ENCODE measurements around the gene TRIOBP. TPM values are rescaled to one million over a fixed set of nuclear protein-coding genes. Genes with fewer than 3 reads are reported as not detected.
A peak's percentile ranks its signal among the peaks of the same experiment; 100 is the strongest.

TRIOBP gene
- total RNA-seq, 1 donor from 2014 or later = 105 TPM

DNA sequence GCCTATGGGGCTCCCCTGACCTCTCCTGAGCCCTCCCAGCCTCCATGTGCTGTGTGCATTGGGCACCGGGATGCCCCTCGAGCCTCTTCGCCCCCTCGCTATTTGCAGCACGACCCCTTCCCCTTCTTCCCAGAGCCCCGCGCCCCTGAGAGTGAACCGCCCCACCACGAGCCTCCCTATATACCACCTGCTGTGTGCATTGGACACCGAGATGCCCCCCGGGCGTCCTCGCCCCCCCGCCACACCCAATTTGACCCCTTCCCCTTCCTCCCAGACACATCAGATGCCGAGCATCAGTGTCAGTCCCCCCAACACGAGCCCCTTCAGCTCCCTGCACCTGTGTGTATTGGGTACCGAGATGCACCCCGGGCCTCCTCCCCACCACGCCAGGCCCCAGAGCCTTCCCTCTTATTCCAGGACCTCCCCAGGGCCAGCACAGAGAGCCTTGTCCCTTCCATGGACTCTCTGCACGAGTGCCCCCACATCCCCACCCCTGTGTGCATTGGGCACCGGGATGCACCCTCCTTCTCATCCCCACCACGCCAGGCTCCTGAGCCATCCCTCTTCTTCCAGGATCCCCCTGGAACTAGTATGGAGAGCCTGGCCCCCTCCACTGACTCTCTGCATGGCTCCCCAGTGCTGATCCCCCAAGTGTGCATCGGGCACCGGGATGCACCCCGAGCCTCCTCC is 28.8 kb downstream of the TRIOBP start:
- DNase-seq (ENCODE audit: low read depth, low spot score) = no peak

DNA sequence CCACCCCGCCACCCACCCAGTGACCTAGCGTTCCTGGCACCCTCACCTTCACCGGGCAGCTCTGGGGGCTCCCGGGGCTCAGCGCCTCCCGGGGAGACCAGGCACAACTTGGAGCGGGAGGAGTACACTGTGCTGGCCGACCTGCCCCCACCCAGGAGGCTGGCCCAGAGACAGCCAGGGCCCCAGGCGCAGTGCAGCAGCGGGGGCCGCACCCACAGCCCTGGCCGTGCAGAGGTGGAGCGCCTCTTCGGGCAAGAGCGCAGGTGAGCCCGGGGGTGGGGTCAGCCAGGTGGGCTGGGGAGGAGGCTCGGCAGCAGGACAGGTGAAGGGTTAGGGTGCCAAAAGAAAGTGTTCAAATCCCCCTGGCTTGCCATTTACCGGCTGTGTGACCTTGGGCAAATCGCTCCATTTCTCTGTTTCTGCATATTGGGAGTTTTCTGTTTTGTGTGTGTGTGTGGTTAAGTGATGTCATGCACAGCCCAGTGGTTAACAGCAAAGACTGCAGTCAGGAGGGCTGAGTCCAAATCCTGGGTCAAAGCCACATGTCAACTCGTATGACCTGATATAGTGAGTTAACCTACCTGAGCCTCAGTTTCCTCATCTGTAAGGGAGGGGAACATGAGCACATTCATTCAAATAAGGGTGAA is 29.5 kb downstream of the TRIOBP start:
- no peak for DNase-seq (ENCODE audit: low read depth, low spot score)

DNA sequence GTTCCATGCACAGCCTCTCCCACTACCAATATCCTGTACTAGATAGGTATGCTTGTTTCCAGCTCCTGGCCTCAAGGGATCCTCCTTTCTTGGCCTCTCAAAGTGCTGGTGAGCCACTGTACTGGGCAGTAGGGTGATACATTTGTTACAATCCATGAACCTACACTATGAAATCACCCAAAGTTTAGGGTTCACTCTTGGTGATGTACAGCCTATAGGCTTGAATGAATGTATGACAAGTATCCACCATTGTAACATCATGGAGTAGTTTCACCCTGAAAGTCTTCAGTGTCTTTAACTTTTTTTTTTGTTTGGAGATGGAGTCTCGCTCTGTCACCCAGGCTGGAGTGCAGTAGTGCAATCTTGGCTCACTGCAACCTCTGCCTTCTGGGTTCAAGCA is 31.8 kb downstream of the TRIOBP start:
- DNase-seq (ENCODE audit: low read depth, low spot score) = no peak

DNA sequence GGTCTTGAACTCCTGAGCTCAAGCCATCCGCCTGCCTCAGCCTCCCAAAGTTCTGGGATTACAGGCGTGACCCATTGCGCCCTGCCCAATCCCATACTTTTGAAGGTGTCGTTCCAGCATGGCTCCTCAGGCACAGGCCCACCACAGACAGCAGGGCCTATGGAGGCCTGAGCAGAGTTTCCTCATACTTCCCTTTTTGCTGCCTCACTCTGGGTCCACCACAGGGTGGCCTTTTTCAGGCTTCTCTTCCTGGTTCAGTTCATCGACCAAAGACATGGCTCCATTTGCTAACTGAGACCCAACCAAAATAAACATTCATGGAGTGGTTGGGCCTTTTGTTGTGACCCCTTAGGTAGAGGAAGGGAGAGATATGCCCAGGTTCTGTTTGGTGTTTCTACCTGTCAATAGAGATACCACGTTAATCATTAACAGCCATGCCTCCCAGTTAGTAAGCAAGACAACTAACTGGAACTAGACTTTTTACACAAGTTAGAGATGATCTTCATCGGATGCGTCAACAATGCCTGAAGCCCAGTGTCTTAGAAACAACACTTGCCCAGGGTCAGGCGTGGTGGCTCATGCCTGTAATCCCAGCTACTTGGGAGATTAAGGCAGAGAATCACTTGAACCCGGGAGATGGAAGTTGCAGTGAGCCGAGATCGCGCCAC is 35.1 kb downstream of the TRIOBP start:
- DNase-seq (ENCODE audit: low read depth, low spot score) = no peak

DNA sequence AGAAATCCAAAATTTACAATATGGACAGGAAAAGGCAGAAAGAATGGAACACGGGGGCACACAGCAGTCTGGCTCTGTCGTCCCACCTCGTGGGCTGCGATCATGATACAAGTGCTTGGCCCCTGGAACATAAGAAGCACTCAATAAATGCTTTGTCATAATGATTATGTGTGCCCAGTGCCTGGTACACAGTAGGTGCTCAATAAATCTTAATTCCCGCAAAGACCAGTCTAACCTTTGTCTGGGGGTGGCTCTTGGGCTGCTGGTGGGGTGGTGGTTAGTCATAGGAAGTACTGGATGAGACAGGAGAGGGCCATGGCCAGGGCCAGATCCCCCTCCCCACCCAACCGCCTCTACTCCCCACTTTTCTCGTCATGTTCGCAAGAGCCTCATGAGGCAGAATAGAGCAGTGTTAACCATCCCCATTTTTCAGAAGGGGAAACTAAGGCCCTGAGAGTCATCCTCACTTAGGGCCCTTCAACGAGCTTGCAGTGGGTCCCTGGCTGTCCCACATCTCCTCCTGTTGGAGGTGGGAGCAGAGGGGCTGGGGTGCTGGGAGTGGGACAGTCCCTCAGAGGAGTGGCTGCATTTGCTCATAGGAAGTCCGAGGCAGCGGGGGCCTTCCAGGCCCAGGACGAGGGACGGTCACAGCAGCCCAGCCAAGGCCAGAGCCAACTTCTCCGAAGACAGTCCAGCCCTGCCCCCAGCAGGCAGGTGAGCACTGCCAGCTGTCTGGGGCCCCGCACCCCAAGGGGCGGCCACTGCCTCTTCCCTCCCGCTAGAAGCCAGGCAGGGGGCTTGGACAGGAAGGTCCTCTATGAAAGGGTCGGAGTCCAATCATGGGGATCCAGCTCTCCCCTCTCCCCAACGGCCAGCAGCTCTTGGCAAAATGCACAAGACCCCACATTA is 36.1 kb downstream of the TRIOBP start:
- DNase-seq (ENCODE audit: low read depth, low spot score) = no peak

DNA sequence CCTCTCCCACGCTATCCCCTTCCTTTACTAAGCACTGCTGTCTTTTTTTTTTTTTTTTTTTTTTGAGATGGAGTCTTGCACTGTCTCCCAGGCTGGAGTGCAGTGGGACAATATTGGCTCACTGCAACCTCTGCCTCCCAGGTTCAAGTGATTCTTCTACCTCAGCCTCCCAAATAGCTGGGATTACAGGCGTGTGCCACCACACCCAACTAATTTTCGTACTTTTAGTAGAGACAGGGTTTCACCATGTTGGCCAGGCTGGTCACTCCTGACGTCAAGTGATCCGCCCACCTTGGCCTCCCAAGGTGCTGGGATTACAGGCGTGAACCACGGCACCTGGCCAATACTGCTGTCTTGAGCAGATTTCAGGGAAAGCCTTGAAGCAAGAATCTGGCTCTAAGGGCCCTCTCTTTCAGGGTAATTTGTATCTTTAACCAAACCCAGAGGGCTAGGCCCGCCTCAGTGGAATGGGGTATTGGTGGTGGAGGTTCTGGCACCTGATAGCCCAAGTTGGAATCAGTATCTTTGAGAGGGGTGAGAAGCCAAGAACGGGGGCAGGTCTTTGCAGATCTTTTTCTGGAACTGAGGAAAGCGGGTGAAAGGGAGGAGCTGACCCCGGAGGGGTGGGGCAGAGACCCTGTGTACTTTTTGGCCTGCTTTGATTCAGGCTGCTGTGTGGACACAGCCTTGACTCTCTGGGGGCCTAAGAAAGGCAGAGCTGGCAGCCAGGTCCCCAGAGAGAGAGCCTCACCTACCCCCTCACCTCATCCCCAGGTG is 37.0 kb downstream of the TRIOBP start:
- no peak for DNase-seq (ENCODE audit: low read depth, low spot score)

DNA sequence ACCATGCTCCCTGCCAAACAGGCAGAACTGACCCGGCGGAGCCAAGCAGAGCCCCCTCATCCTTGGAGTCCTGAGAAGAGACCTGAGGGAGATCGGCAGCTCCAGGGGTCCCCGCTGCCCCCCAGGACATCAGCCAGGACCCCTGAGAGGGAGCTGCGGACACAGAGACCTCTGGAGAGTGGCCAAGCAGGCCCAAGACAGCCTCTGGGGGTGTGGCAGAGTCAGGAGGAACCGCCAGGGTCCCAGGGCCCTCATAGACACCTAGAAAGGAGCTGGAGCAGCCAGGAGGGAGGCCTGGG is 37.5 kb downstream of the TRIOBP start:
- DNase-seq (ENCODE audit: low read depth, low spot score) = no peak

DNA sequence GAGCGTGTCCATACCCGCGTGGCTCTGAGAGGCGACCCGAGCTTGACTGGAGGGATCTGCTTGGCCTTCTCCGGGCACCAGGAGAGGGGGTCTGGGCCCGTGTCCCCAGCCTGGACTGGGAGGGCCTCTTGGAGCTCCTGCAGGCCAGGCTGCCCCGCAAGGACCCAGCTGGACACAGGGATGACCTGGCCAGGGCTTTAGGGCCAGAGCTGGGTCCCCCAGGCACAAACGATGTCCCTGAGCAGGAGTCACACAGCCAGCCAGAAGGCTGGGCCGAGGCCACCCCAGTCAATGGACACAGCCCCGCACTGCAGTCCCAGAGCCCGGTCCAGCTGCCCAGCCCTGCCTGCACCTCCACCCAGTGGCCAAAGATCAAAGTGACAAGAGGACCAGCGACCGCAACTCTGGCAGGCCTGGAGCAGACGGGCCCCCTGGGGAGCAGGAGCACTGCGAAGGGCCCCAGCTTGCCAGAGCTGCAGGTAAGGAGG is 38.2 kb downstream of the TRIOBP start:
- DNase-seq (ENCODE audit: low read depth, low spot score) = no peak

DNA sequence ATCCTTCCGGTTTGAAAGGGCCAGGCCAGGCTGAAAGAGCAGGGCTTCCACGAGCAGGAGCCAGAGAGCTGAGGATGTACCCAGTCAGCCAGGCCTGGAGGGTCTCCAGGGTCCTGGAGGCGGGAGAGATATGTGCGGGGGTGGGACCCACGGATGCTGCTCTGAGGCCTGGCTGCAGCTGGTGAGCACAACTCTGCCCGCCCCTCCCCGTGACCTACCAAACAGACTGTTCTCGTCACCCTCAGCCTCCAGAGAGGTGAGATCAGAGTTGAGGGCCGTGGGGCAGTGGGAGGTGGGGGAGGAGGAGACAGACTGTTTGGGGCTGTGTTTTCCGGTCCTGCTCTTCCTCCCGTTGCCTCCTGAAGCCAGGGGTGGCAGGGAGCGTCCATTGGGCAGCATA is 42.2 kb downstream of the TRIOBP start:
- no peak for DNase-seq (ENCODE audit: low read depth, low spot score)

DNA sequence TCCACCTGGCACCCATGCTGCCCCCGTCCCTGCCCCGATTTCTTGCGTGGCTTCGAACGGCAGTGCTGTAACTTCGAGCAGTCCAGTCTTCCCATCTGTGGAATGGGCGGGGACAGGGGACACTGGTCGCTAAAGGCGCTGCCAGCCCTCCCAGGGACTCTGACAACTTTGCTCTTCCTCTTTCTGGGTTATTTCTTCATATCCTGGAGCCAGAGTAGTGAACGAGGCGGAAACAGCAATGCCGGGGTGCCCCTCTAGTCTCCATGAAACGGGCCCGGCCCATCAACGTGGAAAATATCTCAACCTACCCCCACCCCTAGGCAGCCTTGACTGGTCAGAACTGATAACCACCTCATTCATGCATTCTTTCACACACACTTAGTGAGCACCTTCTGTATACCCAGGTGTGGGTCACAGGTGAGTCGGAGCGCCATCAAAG is 42.8 kb downstream of the TRIOBP start:
- no peak for DNase-seq (ENCODE audit: low read depth, low spot score)

DNA sequence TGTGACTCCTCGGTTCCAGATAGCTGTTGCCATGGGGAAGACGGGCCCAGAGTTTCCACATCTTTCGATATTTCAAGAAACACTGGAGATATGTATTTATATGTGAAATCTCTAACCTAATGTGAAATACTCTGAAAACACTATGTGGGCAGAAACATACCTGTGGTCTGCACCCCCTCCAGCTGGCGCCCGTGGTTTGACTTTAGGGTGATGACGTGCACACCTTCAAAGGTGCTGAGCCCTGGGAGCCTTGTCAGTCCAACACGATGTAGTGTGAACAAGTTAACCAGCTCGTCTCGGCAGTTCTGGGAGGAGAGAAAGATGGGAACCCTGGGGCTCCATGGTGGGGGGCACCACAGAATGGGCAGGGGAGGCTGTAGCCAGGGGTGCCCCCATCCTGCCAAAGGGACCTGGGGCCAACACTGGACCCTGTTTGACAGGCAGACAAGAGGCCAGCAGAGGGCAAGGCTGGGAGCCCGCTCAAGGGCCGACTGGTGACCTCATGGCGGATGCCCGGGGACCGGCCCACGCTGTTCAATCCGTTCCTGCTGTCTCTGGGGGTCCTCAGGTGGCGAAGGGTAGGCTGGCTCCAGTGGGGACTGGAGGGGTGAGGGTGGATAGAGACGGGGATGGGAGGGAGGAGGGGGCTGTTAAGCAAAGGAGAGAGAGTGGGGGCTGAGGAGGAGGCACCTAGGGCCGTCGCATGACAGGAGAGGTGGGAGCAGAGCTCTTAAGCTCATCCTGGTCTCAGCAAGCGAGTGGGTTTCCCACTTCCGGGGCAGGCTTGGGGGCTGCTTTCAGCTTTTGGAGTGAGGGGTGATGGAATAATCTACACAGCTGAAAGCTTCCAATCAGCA is 43.8 kb downstream of the TRIOBP start:
- DNase-seq (ENCODE audit: low read depth, low spot score) = no peak

DNA sequence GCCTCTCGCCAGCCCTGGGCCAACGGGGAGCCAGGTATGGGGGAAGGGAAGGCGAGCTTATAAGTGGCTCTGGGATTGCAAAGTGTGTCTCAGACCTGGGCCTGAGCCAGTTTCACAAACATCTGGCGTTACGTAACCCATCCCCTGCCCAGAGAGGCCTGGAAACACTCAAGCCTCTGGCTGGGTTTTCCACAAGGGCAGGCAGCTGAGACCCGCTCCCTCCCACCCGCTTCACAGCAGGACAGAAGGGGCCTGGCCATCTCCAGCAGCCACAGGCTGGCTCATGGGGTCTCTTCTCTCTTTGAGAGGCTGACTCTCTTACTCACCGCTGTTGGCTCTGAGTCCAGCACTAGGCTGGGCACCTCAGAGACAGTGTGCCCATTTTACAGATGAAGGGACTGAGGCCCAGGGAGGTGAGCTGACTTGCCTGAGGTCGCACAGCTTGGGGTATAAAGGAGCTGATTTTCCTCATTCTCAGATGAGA is 44.5 kb downstream of the TRIOBP start:
- no peak for DNase-seq (ENCODE audit: low read depth, low spot score)

DNA sequence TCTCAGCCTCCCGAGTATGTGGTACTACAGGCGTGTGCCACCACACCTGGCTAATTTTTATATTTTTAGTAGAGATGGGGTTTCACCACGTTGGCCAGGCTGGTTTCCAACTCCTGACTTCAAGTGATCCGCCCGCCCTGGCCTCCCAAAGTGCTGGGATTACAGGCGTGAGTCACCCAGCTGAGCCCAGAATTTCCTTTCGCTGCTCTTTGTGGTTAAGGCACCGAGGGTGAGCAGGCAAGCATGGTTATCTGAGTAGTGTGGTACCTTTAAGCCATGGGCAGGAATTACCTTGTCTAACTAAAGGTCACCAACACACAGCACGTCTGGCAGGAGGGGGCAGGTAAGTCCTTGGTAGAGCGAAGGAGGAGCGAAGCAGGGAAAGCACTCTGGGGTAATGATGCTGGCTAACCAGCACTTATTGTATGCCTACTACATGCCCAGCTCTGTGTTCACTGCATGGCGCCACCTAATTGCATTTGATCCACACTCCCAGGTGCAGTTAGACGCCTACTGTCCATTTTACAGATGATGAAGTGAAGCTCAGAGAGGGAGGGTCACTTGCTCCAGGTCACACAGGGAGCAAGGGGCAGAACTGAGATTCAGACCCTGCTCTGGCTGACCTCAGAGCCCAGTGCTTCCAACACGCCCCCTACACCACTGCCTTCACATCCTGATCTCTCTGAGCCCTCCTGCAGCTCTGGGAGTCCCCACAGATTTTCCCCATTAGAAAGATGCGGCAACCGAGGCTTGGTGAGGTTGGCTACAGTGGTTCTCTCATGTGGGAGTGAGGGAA is 45.7 kb downstream of the TRIOBP start:
- DNase-seq (ENCODE audit: low read depth, low spot score) = no peak

DNA sequence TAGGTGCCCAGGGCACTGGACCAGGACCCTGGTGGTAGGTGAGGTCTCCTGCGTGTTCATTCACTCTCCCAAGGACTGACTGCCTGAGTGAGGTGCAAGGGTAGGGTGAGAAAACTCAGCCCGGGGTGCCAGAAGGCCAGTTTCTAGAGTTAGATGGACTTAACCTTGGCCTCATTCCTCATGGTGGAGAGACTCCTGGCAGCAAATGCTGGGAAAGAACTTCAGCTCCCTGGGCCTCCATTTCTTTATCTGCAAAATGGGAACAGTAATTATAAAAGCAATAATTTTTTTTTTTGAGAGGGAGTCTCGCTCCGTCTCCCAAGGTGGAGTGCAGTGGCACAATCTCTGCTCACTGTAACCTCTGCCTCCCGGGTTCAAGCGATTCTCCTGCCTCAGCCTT is 47.7 kb downstream of the TRIOBP start:
- DNase-seq (ENCODE audit: low read depth, low spot score) = no peak

DNA sequence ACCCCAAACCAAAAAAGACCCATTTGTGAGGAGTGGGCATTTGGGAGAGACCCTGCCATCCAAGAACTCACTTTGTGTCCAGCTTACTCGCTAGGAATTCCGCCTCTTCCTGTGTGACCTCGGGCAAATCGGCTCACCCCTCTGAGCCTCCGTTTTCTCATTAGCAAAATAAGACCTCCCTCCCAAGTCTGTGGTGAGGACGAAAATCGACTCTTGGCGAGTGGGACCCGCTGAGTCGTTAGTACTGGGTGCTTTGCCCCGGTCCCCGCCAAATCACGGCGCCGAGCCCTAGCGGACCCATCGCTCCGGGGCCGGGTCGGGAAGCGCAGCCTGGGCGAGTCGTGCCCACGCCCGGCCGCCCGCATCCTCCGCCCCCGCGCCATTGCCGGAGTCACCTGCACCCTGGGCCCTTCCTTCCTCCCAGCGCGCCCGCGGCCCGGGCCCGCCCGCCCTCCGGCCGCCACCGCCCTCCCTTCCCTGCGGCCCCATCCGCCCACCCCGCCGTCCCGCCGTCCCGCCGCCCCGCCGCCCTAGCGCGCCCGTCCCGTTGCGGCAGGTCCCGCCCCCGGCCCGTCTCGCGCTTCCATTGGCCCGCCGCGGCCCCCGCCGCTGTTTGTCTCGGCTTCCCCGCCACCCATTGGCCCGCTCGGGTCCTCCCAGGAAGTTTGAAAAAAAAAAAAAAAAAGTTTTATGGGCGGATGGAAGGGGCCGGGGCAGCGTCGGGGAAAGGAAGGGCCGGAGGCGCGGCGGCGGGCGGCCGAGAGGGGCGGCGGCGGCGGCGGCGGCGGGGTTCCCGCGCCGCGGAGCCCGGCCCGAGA is 48.9 kb downstream of the TRIOBP start:
- DNase-seq (ENCODE audit: low read depth, low spot score) = peak; percentile 56

DNA sequence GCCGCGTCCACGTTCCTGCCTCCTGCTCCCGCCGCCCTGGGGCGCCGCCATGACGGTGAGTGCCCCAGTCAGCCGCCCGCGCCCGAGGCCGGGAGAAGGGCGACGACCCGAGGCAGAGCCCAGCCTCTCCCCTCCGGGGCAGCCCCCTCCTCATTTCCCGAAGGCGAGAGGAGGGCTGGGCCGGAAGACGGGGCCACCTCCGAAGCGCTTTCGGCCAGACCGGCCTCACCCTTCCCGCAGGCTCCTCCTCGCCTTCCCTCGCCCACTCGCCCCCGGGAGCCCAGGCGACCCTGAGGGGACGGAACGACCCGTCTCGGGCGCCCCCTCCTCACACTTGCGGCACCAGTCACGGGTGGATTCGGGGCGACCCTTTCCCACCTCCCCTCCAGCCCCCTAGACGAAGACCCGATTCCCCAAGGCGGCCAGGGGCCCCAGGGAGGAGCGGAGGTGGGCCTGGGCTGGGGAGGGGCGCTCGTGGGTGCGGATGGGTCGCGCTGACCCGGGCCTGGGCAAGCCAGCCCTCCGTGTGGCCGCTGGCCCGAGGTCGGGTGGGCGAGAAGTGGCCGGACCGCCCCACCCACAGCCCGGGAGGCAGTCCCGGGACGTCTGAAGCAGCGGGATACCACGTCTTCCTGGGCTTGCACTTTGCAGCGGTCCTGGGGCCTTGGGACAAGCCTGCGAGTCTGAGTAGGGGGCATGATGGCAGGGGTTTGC is 49.7 kb downstream of the TRIOBP start:
- no peak for DNase-seq (ENCODE audit: low read depth, low spot score)

DNA sequence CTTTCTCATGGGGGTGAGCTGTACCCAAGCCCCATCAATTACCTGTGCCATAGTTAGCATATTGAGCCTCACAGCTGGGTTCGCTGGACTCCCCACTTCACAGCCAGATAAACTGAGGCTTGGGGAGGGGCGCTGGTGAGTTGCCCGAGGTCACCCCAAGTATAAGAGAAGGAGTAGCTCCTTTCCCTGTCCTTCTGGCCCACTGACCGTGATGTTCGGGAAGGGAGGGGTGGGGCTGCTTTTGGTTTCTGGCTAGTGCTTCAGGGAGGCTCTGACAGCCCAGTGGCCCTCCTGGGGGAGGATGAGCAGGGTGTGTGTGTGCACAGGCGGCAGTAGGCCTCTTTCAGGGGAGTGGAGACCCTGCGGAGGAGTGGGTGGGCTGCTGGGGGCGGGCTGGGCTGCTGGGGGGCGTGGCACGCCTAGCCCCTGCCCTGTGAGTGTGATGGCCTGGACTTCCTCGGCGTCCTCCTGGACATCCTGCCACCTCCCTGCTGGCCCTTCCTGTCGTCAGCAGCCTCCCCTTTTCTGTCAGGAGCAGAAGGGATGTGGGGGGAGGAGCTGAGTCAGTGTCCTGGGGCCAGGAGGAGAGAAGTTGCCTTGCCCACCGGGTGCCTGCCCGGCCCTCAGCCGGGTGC is 50.3 kb downstream of the TRIOBP start:
- no peak for DNase-seq (ENCODE audit: low read depth, low spot score)
